WI38 (cell line): ENCODE results near the gene HDAC8.

Experiments used
- H3K4me3 ChIP-seq: 2 replicates; pipeline ENCODE4 v1.5.1; 2011; ENCODE audit warnings: low read depth, mild to moderate bottlenecking, control low read depth, low read length
- TF ChIP-seq, protein P1 (sequence below): IDR thresholded peaks from 2 replicates; pipeline ENCODE4 v1.5.1; 2012; ENCODE audit warnings: low read depth, mild to moderate bottlenecking, control low read depth, low read length

Gene HDAC8

GRCh38 chrX:72572248-72573157 is at the start of gene HDAC8:
Gene HDAC8 (minus strand): TSS chrX:72572843. CDS start chrX:72572761, 82 bp downstream.
- TF ChIP-seq, protein P1, sequence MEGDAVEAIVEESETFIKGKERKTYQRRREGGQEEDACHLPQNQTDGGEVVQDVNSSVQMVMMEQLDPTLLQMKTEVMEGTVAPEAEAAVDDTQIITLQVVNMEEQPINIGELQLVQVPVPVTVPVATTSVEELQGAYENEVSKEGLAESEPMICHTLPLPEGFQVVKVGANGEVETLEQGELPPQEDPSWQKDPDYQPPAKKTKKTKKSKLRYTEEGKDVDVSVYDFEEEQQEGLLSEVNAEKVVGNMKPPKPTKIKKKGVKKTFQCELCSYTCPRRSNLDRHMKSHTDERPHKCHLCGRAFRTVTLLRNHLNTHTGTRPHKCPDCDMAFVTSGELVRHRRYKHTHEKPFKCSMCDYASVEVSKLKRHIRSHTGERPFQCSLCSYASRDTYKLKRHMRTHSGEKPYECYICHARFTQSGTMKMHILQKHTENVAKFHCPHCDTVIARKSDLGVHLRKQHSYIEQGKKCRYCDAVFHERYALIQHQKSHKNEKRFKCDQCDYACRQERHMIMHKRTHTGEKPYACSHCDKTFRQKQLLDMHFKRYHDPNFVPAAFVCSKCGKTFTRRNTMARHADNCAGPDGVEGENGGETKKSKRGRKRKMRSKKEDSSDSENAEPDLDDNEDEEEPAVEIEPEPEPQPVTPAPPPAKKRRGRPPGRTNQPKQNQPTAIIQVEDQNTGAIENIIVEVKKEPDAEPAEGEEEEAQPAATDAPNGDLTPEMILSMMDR, result no peak

DNA sequence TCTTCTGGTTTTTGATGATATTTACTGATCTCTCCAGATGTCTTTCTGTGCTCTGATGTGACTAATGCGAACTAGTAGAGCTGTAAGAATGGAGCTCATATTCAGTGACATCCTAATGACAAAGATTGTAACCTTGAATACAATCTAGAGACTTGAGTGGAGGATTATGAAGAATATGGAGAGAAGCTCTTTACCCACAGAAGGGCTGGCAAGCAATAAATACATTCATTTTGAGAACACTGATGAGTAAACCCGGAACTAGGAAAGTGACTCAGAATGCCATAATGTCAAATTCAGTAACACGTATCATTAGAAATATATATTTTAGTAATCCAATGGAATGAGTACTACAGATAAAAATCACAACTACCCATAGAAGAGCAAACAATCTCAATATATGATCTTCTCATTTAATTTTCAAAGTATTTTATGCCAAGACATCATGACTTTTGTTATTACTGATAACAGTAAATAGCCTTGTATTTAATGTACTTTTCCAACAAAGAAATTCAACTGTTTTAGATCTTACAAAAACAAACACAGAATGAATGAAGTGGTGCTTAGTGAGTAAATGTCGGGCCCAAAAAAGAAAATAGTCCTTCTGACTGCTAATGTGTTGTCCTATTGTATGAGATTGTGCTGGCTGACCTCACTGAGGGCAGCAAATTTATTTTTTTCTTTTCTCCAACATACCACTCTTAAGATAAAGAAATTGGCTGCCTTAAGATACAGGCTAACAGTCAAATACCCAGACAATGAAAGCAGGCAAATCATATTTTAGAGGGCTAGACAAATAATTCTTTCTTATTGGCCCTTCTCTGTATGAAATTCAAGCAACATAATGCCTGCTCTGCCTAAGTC is 49.2 kb upstream of the HDAC8 start:
- TF ChIP-seq, protein P1, result no peak
- no peak overlapping the region for H3K4me3 ChIP-seq

More at GRCh38 chrX:72572248-72573157, at the start of gene HDAC8:
- H3K4me3 ChIP-seq, result peak within 1 kb of the TSS; percentile 65

GRCh38 chrX:72621163-72621562 is 48.5 kb upstream of the HDAC8 start:
- no peak overlapping the region; the same call in 1 of the 2 replicates for H3K4me3 ChIP-seq
- TF ChIP-seq, protein P1, result no peak

DNA sequence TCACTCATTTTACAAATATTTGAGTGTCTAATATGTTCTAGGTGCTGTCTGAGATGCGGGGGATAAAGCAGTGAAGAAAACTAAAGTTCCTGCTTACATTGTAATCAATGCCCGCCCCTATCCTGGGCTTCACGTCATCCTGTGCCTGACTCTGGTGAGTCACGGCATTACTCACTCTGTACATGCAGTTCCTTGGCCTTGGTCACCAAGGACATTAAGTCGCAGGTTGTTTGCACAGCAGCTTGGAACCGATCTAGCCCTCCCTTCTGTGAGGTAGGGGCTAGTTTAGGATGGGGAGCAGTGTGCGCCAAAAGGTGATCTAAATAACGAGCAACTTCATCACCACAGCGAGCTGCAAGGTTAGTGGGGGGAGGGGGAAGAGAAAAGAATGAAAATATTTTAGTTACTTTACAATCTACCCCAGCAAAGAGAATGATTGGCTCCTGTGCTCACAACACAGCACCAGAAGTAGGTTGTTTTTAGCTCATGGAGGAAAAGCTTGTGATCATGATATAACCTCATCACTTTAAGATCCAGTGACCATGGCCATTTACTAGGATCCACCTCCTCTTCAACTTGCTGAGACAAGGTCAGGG is 48.0 kb upstream of the HDAC8 start:
- TF ChIP-seq, protein P1, result no peak
- H3K4me3 ChIP-seq, result peak overlapping the region; percentile 27; the same call in 1 of the 2 replicates

DNA sequence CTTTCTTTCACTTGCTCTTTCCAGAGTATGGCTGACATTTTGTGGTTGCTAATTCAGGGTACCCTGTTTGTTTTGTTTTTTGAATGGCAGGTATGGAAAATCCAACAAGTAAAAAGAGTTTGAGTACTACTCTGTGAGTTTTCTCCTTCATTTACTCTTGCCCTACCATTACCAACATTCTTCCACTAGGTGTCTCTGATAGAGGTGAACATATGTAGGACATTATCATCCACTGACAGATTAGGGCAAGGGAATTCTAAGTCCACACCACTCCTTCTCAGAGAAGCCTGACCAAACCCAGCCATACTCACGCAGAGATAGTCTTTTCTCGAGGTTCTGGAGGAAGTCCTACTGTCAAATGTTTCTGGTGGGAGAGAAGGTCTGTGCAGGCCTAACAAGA is 36.7 kb upstream of the HDAC8 start:
- TF ChIP-seq, protein P1, result no peak
- H3K4me3 ChIP-seq, result no peak overlapping the region

GRCh38 chrX:72604705-72605104 is 32.1 kb upstream of the HDAC8 start:
- TF ChIP-seq, protein P1, result no peak
- no peak overlapping the region for H3K4me3 ChIP-seq
